ENCODE results near the gene MAN1B1. TPM values are rescaled to one million over a fixed set of nuclear protein-coding genes. Genes with fewer than 3 reads are reported as not detected.

MAN1B1 gene
- total RNA-seq, 1 donor from 2014 or later, result 24.6 TPM

GRCh38 chr9:137052293-137052692 lies 34.5 kb upstream of the MAN1B1 start:
- no peak overlapping the region for H3K27ac Mint-ChIP-seq
- no peaks in the 10 kb centered on the region for H3K9me3 ChIP-seq (ENCODE audit: low read depth)
- H3K4me3 ChIP-seq, result no peak overlapping the region
- H3K4me3 Mint-ChIP-seq, result no peak overlapping the region
- H3K79me2 ChIP-seq (ENCODE audit: low read depth), result no peaks in the 10 kb centered on the region
- H3K9me3 Mint-ChIP-seq, result no peaks in the 10 kb centered on the region
- peaks cover 17% of the 10 kb centered on the region for H3K4me1 ChIP-seq
- H3K9ac ChIP-seq, result no peak overlapping the region
- peaks cover 42% of the 10 kb centered on the region for H3K27me3 Mint-ChIP-seq (ENCODE audit: insufficient read depth, low read depth)
- H3K27ac ChIP-seq, result no peak overlapping the region
- H3K36me3 Mint-ChIP-seq, result no peaks in the 10 kb centered on the region
- peaks cover 27% of the 10 kb centered on the region for H3F3A ChIP-seq (ENCODE audit: low read depth)
- H3K4me2 ChIP-seq, result no peak overlapping the region
- no peak for DNase-seq (ENCODE audit: low spot score)
- TF ChIP-seq EZH2phosphoT487 (IDR thresholded peaks at IDR 0.05), result no peak
- TF ChIP-seq EZH2 (IDR thresholded peaks at IDR 0.05), result no peak
- no peak for TF ChIP-seq CTCF (IDR thresholded peaks at IDR 0.05)
- H4K20me1 ChIP-seq (ENCODE audit: low read depth), result peaks cover 51% of the 10 kb centered on the region
- peaks cover 3% of the 10 kb centered on the region for H3K4me1 Mint-ChIP-seq
- no peak overlapping the region for H2AFZ ChIP-seq (replicated peaks)
- H3K27me3 ChIP-seq, result peaks cover 100% of the 10 kb centered on the region
- H3K36me3 ChIP-seq, result no peaks in the 10 kb centered on the region

- H3K9ac ChIP-seq, result no peak overlapping the region
- no peaks in the 10 kb centered on the region for H3K36me3 Mint-ChIP-seq
- H3K4me1 ChIP-seq, result peaks cover 17% of the 10 kb centered on the region
- no peak overlapping the region for H3K4me3 Mint-ChIP-seq
- peaks cover 100% of the 10 kb centered on the region for H3K27me3 ChIP-seq
- H3K36me3 ChIP-seq, result no peaks in the 10 kb centered on the region
- no peak overlapping the region for H3K27ac Mint-ChIP-seq
- no peaks in the 10 kb centered on the region for H3K9me3 Mint-ChIP-seq
- H2AFZ ChIP-seq (replicated peaks), result no peak overlapping the region
- peak; percentile 71 for TF ChIP-seq EZH2phosphoT487 (IDR thresholded peaks at IDR 0.05)
- peak; percentile 97 for TF ChIP-seq EZH2 (IDR thresholded peaks at IDR 0.05)
- TF ChIP-seq CTCF (IDR thresholded peaks at IDR 0.05), result no peak
- H3K79me2 ChIP-seq (ENCODE audit: low read depth), result no peaks in the 10 kb centered on the region
- no peak overlapping the region for H3K27ac ChIP-seq
- peaks cover 27% of the 10 kb centered on the region for H3F3A ChIP-seq (ENCODE audit: low read depth)
- H3K4me2 ChIP-seq, result peak overlapping the region; percentile 87
- H4K20me1 ChIP-seq (ENCODE audit: low read depth), result peaks cover 43% of the 10 kb centered on the region
- peaks cover 41% of the 10 kb centered on the region for H3K27me3 Mint-ChIP-seq (ENCODE audit: insufficient read depth, low read depth)
- peaks cover 7% of the 10 kb centered on the region for H3K4me1 Mint-ChIP-seq
- DNase-seq (ENCODE audit: low spot score), result peak; percentile 53
- H3K4me3 ChIP-seq, result peak overlapping the region; percentile 47
- no peaks in the 10 kb centered on the region for H3K9me3 ChIP-seq (ENCODE audit: low read depth)
Observed at GRCh38 chr9:137052998-137053943, 33.5 kb upstream of the MAN1B1 start.

- no peak within 1 kb of the TSS for H3K9ac ChIP-seq
- DNase-seq (ENCODE audit: low spot score), result peak; percentile 56
- peak within 1 kb of the TSS; percentile 47 for H3K4me3 ChIP-seq
- Mint-ChIP-seq H3K27me3 (ENCODE audit: insufficient read depth, low read depth) (peaks cover 40% of the 10 kb centered on the region), H3K36me3 (no peaks in the 10 kb centered on the region), H3K4me1 (peaks cover 7% of the 10 kb centered on the region), H3K9me3 (no peaks in the 10 kb centered on the region), H3K27ac (no peak within 1 kb of the TSS), H3K4me3 (no peak within 1 kb of the TSS)
- no peaks in the 10 kb centered on the region for H3K9me3 ChIP-seq (ENCODE audit: low read depth)
- H4K20me1 ChIP-seq (ENCODE audit: low read depth), result peaks cover 36% of the 10 kb centered on the region
- H3K27ac ChIP-seq, result no peak within 1 kb of the TSS
- peak; percentile 77 for TF ChIP-seq EZH2 (IDR thresholded peaks at IDR 0.05)
- TF ChIP-seq CTCF (IDR thresholded peaks at IDR 0.05), result no peak
- peak; percentile 65 for TF ChIP-seq EZH2phosphoT487 (IDR thresholded peaks at IDR 0.05)
- H3K36me3 ChIP-seq, result no peaks in the 10 kb centered on the region
- H3K4me2 ChIP-seq, result peak within 1 kb of the TSS; percentile 87
- no peak within 1 kb of the TSS for H2AFZ ChIP-seq (replicated peaks)
- H3F3A ChIP-seq (ENCODE audit: low read depth), result peaks cover 27% of the 10 kb centered on the region
- H3K27me3 ChIP-seq, result peaks cover 90% of the 10 kb centered on the region
- peaks cover 17% of the 10 kb centered on the region for H3K4me1 ChIP-seq
- no peaks in the 10 kb centered on the region for H3K79me2 ChIP-seq (ENCODE audit: low read depth)
Observed at GRCh38 chr9:137053944-137054931, 32.5 kb upstream of the MAN1B1 start, which contains the start of gene ENTPD2. ENTPD2 (minus strand) TSS chr9:137054061; CDS start chr9:137053997, 64 bp downstream.
